EH (cell line): ENCODE results near the gene CAMP.
A peak's percentile ranks its signal among the peaks of the same experiment; 100 is the strongest.
"Not testable (repeated sequence)": the region's sequence is repeated elsewhere in the genome, so short reads cannot be mapped to it uniquely, and the experiment has no call there.

Experiments
- DNase-seq: peaks from one replicate; pipeline ENCODE4 v3.0.0-alpha.2; 2015; ENCODE audit warnings: low read depth

The CAMP gene, protein sequence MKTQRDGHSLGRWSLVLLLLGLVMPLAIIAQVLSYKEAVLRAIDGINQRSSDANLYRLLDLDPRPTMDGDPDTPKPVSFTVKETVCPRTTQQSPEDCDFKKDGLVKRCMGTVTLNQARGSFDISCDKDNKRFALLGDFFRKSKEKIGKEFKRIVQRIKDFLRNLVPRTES

DNA sequence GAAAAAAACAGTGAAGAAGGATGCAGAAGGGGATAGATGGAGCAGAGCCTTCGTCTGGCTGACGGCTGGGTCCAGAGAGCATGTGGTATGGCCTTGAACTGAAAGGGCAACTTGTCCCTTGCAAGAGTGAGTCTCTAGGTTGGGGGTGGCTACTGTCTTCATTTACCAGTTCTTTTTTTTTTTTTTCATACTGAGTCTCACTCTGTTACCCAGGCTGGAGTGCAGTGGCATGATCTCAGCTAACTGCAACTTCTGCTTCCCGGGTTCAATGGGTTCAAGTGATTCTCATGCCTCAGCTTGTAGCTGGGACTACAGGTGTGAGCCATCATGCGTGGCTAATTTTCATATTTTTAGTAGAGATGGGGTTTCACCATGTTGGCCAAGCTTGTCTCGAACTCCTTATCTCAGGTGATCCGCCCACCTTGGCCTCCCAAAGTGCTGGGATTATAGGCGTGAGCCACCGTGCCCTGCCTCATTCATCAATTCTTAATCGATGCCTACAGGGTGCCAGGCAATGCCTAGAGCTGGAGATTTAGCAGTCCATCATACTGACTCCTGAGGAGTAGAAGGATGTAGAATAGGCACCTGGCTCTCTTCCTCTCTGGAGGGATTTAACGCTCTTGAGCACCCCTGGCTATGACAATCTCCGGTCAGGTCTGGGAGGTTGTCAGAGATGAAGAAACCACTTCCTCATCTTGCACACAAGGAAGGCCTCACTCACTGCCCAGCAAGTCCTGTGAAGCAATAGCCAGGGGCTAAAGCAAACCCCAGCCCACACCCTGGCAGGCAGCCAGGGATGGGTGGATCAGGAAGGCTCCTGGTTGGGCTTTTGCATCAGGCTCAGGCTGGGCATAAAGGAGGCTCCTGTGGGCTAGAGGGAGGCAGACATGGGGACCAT, at the start of gene CAMP:
Gene CAMP (plus strand): TSS at position 880 of the 898 bp plus-strand sequence. CDS start 17 bp downstream, at position 897.
- DNase-seq, result peak; percentile 64

GRCh38 chr3:48178072-48178471, 45.2 kb upstream of the CAMP start:
- no peak for DNase-seq

DNA sequence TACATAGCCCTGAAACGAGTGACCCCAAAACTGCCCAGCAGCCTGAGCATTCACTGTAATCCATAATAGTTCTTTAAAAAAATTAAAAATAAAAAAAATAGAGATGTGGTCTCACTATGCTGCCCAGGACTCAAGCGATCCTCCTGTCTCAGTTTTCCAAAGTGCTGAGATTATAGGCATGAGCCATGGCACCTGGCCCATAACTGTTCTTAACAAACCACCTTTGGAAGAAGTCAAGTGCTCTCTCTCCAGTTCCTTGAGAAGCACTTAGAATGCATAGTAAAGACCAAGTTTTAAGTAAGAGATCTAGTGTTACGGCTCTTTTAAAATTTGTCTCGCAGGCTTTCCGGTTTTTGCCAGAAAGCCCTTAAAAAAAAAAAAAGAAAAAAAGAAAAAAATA, 43.3 kb upstream of the CAMP start:
- no peak for DNase-seq

GRCh38 chr3:48180531-48181253, 42.6 kb upstream of the CAMP start:
- DNase-seq, result no peak

GRCh38 chr3:48184299-48184698, 39.0 kb upstream of the CAMP start:
- DNase-seq, result no peak

DNA sequence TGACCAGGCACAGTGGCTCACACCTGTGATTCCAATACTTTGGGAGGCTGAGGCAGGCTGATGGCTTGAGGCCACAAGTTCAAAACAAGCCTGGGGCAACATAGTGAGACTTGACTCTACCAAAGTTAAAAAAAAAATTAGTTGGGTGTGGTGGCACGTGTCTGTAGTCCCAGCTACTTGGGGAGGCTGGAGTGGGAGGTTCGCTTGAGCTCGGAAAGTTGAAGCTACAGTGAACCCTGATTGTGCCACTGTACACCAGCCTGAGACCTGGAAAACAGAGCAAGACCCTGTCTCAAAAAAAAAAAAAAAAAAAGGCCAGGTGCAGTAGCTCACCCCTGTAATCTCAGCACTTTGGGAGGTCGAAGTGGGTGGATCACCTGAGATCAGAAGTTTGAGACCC, 38.2 kb upstream of the CAMP start:
- DNase-seq, result no peak

DNA sequence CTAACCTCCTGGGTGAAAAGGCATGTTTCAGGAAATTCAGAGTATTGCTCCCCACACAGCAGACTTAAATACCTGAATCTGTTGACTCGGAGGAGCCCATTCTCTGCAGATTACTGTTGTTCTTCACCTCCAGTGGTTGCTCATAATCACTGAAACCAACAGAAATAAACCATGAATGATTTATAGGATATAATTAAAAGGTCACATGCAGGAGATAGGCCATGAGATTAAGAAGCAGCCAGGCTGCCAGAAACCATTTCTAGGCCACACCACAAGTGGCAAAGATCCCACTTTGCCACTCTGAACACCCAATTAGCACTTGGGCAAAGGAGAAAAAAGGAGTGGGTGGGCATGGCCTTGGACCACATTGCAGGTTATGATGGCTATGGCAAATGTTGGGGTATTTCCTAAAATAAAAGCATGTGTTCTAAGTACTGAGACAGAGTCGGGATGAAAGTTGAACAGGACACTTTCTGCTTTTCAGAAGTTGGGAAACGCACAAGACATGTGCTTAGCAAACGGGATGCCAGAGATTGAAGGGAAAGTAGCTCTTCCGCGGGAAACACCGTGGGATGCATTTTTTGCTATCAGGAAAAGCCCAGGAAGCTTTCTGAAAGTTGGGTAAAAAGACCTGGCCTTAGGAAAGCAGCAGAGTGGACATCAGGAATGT, 36.5 kb upstream of the CAMP start:
- peak; percentile 38 for DNase-seq

GRCh38 chr3:48187301-48187578, 36.1 kb upstream of the CAMP start:
- no peak for DNase-seq

- DNase-seq, result peak; percentile 33
These were observed 35.6 kb upstream of the CAMP start for GRCh38 chr3:48187579-48188265.

GRCh38 chr3:48188266-48189201, 34.8 kb upstream of the CAMP start, which contains the start of gene CDC25A:
Gene CDC25A (minus strand): TSS chr3:48188417. CDS start chr3:48187947, 470 bp downstream.
- peak; percentile 100 for DNase-seq

DNA sequence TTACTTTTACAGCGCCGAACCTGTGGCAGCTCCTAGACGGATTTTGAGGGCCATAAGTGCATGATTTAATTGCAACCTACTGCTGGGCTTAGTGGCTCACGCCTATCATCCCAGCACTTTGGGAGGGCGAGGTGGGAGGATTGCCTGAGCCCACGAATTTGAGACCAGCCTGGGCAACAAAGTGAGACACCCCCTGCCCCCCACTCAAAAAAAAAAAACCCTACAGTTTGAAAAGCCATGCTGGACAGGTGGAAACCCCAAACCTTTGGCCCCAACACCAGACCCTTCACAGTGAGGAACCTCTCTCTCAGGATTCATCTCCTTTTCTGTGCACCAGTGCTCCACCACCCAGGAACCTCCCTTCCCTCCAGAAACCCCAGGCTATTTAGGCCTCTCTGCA, 34.0 kb upstream of the CAMP start:
- no peak for DNase-seq

GRCh38 chr3:48190911-48191310, 32.4 kb upstream of the CAMP start:
- DNase-seq, result no peak

- peak; percentile 67 for DNase-seq
These were observed 28.7 kb upstream of the CAMP start for GRCh38 chr3:48194446-48195071.

DNA sequence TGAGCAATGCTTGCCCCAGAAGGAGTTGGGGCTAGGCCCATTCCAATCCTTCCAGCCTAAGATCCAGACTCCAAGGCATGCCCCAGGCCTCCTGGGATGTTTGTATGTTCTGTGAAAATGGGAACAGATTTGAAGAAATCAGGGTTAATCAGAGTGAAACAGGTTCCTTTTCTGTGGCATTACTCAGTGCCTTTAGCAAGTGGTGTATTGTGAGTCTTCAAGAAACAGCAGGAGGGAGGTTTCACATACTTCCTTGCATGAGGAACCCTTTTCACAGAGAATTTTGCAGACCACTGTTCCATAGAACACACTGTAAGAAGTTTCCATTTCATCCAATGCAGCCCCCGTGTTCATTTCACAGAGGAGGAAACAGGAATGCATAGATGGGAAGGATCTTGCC, 26.7 kb upstream of the CAMP start:
- DNase-seq, result no peak

- no peak for DNase-seq
These were observed 24.2 kb upstream of the CAMP start for GRCh38 chr3:48199117-48199516.

DNA sequence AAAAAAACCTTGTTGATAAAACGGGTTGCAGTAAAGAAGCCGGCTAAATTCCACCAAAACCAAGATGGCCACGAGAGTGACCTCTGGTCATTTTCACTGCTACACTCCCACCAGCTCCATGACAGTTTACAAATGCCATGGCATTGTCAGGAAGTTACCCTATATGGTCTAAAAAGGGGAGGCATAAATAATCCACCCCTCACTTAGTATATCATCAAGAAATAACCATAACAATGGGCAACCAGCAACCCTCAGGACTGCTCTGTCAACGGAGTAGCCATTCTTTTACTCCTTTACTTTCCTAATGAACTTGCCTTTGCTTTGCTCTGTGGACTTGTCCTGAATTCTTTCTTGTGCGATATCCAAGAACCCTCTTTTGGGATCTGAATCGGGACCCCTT, 20.7 kb upstream of the CAMP start:
- DNase-seq, result no peak

- DNase-seq, result no peak
These were observed 15.2 kb upstream of the CAMP start for GRCh38 chr3:48208076-48208475.

GRCh38 chr3:48209445-48209844, 13.8 kb upstream of the CAMP start:
- no peak for DNase-seq

- DNase-seq, result not testable (repeated sequence)
These were observed 12.8 kb upstream of the CAMP start for GRCh38 chr3:48210534-48210933.

DNA sequence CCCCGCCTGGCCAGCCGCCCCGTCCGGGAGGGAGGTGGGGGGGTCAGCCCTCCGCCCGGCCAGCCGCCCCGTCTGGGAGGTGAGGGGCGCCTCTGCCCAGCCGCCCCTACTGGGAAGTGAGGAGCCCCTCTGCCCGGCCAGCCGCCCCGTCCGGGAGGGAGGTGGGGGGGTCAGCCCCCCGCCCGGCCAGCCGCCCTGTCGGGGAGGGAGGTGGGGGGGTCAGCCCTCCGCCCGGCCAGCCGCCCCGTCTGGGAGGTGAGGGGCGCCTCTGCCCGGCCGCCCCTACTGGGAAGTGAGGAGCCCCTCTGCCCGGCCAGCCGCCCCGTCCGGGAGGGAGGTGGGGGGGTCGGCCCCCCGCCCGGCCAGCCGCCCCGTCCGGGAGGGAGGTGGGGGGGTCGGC, 11.5 kb upstream of the CAMP start:
- not testable (repeated sequence) for DNase-seq
